ENCODE data around the gene CCDC167. TPM values are rescaled to one million over a fixed set of nuclear protein-coding genes. Genes with fewer than 3 reads are reported as not detected.

Gene CCDC167
- total RNA-seq, 1 donor from 2014 or later, result 29.7 TPM

GRCh38 chr6:37528541-37528940 is 28.8 kb upstream of the CCDC167 start:
- no peak for TF ChIP-seq CTCF (IDR thresholded peaks at IDR 0.05; ENCODE audit: insufficient read depth, low read length, severe bottlenecking)
- Histone ChIP-seq H3K4me3 (ENCODE audit: low read depth, low read length) (no peak overlapping the region), H3K27me3 (ENCODE audit: control insufficient read depth, insufficient read depth, low read length) (peaks cover 6% of the 10 kb centered on the region), H3K36me3 (ENCODE audit: control insufficient read depth, insufficient read depth, low read length) (no peaks in the 10 kb centered on the region)
- DNase-seq (ENCODE audit: low read depth) (no peak), FAIRE-seq (no peak)

DNA sequence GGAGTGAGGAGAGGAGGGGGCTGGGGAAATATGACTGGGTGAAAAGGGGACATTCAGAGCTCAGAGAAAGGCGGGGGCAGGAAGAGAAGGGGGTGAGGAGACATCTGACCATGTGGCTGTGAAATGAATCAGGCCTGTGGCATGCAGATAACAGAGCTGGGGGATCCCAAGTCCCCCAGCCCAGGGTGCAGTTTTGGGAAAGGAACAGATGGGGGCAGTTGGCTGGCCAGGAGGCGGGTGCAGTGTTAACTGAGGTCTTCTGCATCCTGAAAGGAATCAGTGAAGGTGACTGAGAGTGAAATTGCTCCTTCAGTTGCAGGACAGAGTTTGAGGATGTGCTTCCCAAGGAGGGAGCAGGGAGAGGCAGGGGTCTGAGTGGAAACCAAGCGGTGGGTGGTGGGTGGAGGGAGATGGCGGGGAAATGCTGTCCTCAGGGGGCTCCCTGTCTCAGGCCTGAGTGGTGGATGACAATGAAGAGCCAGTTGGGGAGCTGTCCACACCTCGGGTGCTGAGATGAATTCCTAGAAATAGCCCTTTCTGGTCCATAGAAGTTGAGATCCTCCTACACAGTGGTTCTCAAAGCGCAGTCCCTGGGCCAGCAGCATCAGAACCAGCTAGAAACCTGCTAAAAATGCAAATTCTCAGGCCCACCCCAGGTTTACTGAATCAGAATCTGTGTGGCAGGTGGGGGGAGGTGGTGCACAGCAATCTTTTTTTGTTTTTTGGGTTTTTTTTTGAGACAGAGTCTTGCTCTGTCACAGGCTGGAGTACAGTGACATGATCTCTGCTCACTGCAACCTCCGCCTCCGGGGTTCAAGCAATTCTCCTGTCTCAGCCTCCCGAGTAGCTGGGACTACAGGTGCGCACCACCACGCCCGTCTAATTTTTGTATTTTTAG is 26.0 kb upstream of the CCDC167 start:
- TF ChIP-seq CTCF (IDR thresholded peaks at IDR 0.05; ENCODE audit: insufficient read depth, low read length, severe bottlenecking), result no peak
- peaks cover 4% of the 10 kb centered on the region for H3K27me3 ChIP-seq (ENCODE audit: control insufficient read depth, insufficient read depth, low read length)
- no peak overlapping the region for H3K4me3 ChIP-seq (ENCODE audit: low read depth, low read length)
- FAIRE-seq (no peak), DNase-seq (ENCODE audit: low read depth) (no peak)
- H3K36me3 ChIP-seq (ENCODE audit: control insufficient read depth, insufficient read depth, low read length), result no peaks in the 10 kb centered on the region

DNA sequence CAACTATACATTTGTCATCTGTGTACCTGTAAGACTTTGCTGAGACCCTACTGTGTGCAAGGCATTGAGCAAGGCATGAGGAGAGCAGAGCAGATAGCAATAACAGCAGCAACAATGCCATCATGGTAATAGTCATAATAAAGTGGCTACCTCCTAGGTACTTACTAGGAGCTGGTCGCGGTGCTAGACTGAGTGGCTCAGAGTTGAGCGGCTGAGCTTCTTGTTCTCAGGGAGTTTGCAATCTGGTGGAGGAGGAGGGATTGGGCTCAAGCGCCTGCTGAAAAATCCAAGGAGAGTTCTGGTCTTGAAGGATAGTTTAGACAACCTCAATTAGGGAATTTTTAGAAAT is 25.3 kb upstream of the CCDC167 start:
- Histone ChIP-seq H3K36me3 (ENCODE audit: control insufficient read depth, insufficient read depth, low read length) (no peaks in the 10 kb centered on the region), H3K4me3 (ENCODE audit: low read depth, low read length) (no peak overlapping the region), H3K27me3 (ENCODE audit: control insufficient read depth, insufficient read depth, low read length) (peaks cover 4% of the 10 kb centered on the region)
- TF ChIP-seq CTCF (IDR thresholded peaks at IDR 0.05; ENCODE audit: insufficient read depth, low read length, severe bottlenecking), result no peak
- FAIRE-seq (no peak), DNase-seq (ENCODE audit: low read depth) (no peak)

DNA sequence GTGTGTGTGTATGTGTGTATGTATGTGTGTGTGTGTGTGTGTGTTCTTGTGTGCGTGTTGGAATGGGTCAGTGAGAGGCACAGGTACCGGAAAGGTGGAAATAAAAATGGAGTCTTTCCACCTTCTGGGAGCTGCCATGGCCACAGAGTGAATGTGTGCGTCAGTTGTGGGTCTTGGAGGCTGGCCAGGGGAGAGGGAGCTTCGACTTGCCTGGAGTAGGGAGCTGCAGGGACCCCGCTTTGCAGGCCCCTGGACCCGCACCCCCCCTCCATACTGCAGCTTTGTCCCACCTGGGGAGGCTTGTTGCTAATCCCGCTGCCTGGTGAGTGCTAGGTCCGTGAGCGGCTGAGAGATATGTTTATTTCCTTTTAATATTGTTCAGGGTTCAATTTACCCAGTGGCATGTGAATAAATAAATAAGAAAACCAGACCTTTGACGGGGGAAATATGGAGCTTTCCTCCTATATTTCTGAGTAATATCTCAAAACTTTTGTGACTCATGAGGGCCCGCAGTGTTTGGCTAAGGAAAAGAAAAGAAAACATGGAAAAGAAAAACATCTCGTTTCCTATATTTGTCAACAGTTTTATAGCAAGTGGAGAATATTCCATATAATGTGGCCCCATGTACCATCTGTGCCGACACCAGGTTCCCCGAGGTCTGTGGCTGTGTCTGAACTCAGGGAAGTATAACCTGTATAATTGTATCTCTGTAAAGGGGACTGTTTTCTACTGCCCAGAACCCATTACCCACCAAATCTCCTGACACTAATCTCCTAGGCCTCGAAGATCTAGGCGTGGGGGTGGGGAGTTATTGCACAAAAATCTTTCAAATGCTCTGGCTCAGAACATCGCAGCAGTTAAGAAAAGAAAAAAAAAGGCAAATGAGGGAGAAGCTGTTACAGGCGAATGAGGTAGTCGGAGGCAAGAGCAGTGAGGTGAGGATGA is 24.6 kb upstream of the CCDC167 start:
- DNase-seq (ENCODE audit: low read depth), result peak; percentile 39
- H3K4me3 ChIP-seq (ENCODE audit: low read depth, low read length), result no peak overlapping the region
- peaks cover 4% of the 10 kb centered on the region for H3K27me3 ChIP-seq (ENCODE audit: control insufficient read depth, insufficient read depth, low read length)
- no peaks in the 10 kb centered on the region for H3K36me3 ChIP-seq (ENCODE audit: control insufficient read depth, insufficient read depth, low read length)
- no peak for TF ChIP-seq CTCF (IDR thresholded peaks at IDR 0.05; ENCODE audit: insufficient read depth, low read length, severe bottlenecking)
- FAIRE-seq, result no peak

DNA sequence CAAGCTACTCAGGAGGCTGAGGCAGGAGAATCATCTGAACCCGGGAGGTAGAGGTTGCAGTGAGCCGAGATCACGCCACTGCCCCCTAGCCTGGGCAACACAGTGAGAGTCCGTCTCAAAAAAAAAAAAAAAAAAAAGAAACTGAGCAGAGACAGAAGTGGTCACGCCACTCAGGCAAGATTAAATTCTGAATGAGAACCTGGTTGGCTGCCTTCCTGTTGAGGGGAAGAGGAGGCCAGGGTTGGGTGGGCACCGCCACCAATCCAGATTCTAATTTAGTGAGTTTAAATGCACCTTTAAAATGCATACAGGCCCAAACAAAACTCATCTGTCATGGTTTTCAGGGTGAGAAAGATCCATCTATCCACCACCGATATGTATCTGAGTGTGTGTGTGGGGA is 23.7 kb upstream of the CCDC167 start:
- H3K27me3 ChIP-seq (ENCODE audit: control insufficient read depth, insufficient read depth, low read length), result peaks cover 4% of the 10 kb centered on the region
- H3K4me3 ChIP-seq (ENCODE audit: low read depth, low read length), result no peak overlapping the region
- no peaks in the 10 kb centered on the region for H3K36me3 ChIP-seq (ENCODE audit: control insufficient read depth, insufficient read depth, low read length)
- TF ChIP-seq CTCF (IDR thresholded peaks at IDR 0.05; ENCODE audit: insufficient read depth, low read length, severe bottlenecking), result no peak
- FAIRE-seq (no peak), DNase-seq (ENCODE audit: low read depth) (no peak)

All from bronchial epithelial cell (primary cell).